Measurements from ENCODE around the gene APOL3. TPM values are rescaled to one million over a fixed set of nuclear protein-coding genes. Genes with fewer than 3 reads are reported as not detected.
"Not testable (repeated sequence)": the region's sequence is repeated elsewhere in the genome, so short reads cannot be mapped to it uniquely, and the experiment has no call there.

The APOL3 gene
- total RNA-seq, 1 donor from 2014 or later, result 52.0 TPM

DNA sequence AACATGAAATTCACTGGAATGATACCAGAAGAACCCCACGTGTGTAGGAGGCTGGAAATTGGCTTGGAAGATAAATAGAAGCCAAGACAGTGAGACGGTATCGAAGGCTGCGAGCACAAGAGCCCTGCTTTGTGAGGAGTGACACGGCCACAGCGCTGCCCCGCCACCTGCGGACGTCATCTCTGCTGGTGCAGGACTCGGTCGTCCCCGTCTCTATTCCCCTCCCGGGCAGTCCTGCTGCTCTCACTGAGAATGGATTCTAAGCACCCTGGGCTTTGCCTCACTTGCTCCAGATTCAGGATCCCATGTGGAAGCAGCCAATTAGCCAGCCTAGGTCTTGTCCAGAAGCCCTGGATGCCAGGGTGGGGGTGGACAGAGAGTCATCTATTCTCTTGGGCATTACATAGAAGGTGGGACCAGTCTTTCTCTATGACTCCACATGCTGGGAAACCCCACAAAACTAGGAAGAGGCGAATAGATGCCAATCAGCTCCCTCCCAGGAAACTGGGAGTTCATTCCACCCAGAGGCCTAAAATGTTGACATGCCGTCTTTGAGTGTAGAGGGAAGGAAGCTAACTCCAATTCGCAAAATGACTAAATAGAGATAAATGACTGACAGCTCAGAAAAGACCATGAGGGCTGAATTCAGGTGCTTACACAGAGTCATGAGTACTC lies 25.1 kb downstream of the APOL3 start:
- no peak for DNase-seq (ENCODE audit: low read depth, low spot score)

DNA sequence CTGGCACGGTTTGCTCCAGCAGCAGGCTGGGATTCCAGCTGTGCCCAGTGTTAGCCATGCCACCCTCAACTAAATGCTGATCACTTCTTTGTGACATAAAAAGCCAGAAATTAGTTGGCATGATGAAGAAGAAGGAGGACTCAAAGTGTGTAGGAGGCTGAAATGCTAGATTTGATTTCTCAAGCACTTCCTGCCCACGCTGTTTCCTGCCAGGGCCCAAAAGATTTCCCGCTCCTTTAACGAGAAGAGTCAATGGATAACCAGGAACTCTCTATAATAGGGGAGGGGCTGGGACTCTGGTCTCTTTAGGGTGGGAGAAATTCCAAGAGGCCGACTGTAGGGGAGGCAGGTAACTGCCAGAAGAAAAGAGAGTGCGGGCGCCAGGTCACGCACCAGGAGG lies 26.4 kb downstream of the APOL3 start:
- DNase-seq (ENCODE audit: low read depth, low spot score), result no peak

DNA sequence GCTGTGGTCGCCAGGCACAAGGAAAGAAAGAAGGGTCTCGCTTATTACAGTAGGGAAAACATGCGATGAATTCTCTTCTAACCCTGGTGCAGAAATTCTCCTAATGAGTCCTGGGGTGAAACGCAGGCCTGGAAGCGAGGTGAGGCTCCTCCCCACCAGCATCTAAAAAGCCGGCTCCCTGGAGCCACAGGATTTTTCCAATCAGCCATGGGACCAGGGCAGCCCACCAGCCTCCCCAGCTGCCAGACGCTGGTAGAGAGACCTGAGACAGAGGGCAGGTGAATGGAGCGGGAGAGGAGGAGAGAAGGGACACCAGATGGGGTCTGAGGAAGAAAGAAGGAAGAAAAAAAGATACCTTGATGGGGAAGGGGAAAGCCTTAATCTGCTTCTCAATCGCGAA lies 28.6 kb downstream of the APOL3 start:
- no peak for DNase-seq (ENCODE audit: low read depth, low spot score)

DNA sequence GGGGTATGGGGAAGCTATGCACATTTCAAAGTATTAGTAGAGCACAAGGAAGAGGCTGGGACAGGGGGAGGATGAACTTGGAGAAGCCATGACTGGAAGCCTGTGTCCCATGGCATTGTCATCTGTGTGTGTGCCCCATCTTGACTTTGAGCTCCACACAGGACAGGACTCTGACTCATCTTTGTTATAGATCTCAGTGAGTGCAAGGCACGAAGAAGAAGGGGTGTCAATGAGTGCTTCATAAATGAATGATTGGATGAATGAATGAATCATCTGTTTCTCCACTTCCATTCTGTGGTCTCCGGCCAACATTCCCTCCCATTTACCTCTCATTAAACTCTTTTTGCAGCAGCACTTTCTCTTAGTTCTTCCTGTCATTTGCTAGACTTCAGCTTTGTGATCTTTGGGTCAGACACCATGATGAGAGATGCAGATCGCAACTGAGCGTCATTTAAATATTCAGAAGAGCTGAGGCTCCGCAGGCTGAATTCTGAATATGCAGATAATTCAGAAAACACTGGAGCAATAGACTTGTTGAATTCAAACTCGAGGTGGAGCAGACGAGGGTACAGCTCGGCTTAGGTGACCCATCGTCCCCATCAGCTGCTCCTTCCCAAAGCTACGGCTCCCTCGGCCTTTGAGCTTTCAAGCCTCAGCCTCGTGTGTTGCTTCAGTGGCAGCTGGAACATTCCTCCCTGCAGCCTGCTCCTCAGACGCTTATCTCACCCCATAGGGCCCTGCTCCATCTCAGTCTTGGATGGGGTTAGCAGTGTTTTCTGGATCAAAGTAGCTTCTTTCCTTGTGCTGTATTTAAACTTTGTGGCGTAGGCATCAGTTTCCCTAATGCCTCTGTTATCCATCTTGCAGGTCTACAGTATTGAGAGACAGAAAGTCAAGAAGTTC lies 30.8 kb downstream of the APOL3 start:
- DNase-seq (ENCODE audit: low read depth, low spot score), result no peak

DNA sequence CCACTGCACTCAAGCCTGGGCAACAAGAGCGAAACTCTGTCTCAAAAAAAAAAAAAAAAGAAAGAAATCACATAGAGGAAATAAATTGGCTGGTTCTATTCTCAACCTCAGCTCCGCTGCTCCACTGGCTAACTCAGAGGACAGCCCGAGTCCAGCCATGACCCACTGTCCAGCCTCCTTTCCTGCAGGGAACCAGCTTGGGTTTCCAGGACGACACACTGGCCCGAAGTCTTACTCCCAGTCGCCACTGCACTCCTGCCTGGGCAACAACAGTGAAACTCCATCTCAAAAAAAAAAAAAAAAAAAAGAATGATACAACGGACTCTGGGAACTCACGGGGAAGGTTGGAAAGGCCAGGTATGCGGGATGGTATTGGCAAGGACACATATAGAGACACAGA lies 31.5 kb downstream of the APOL3 start:
- DNase-seq (ENCODE audit: low read depth, low spot score), result no peak

DNA sequence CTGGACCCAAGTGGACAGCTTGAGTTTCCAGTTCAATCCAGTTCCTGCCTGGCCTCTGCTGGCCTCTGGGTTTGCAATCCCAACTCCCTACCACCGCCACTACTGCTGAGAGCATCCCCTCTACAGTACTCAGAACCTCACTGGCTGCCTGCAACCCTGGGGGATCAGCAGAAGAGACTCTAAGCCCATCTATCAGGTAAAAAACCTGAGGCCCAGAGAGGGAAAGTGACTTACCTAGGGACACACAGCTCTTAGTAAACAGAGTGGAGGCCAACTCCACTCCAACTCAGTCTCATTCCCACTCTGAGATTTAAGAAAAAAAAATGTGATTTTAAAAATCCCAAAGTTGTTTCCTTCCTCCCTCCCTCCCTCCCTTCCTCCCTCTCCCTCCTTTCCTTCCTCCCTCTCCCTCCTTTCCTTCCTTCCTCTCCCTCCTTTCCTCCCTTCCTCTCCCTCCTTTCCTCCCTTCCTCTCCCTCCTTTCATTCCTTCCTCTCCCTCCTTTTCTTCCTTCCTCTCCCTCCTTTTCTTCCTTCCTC lies 34.5 kb downstream of the APOL3 start:
- DNase-seq (ENCODE audit: low read depth, low spot score), result no peak

DNA sequence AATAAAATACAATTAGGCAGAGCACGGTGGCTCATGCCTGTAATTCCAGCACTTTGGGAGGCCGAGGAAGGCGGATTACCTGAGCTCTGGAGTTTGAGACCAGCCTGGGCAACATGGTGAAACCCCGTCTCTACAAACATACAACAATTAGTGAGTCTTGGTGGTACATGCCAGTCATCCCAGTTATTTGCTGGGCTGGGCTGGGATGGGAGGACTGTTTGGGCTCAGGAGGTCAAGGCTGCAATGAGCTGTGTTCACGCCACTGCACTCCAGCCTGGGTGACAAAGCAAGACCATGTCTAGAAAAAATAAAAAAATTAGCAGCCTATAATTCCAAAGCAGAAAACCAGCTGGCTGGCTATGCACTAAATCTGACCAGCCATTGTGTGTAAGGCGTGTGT lies 35.1 kb downstream of the APOL3 start:
- DNase-seq (ENCODE audit: low read depth, low spot score), result no peak

DNA sequence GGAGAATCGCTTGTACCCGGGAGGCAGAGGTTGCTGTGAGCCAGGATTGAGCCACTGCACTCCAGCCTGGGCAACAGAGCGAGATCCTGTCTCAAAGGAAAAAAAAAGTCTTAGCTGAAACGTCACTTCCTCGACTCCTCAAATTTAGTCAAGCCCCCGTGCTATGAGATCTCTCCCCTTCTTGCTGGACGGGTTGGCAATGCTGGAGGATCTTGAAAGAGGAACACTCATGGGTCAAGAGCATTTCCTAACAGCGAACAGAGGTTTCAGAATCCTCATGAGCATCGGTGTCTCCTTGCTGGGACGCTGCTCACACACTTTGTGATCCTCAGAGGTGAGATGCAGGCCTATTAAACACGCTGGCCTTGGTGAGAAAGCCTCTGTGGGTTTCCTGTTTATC lies 35.9 kb downstream of the APOL3 start:
- no peak for DNase-seq (ENCODE audit: low read depth, low spot score)

DNA sequence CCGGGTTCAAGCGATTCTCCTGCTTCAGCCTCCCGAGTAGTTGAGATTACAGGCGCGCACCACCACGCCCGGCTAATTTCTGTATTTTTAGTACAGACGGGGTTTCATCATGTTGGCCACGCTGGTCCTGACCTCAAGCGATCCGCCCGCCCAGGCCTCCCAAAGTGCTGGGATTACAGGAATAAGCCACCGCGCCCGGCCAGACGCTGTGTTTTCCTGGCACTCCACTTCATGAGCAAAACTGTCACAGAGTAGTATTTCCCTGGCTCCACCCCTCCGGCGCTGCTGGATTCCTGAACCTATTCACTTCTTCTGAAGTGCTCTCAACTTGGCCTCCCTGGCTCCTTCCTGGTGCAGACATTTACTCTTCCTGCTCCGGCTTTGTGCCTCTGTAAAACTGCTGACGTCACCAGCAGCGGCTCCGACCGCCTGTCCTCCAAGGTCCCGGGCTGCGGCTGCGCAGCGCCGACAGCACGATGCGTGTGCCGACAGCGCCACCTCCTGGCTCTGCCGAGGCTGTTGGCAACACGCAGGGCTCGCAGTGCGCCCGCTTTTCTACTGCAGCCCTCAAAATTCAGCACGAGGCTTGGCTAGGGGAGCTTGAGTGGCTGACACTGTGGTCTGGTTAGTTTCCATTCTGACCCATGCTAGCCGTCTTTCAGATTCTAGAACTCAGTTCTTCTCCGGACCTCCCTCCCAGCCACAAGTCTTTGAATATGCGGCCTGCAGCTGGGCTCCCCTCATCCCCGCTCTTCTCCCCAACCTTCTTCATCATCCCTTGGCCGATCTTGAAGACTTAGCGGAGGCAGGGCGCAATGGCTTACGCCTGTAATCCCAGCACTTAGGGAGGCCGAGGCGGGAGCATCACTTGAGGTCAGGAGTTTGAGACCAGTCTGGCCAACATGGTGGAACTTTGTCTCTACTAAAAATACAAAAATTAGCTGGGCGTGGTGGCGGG lies 36.6 kb downstream of the APOL3 start:
- peak; percentile 87 for DNase-seq (ENCODE audit: low read depth, low spot score)

DNA sequence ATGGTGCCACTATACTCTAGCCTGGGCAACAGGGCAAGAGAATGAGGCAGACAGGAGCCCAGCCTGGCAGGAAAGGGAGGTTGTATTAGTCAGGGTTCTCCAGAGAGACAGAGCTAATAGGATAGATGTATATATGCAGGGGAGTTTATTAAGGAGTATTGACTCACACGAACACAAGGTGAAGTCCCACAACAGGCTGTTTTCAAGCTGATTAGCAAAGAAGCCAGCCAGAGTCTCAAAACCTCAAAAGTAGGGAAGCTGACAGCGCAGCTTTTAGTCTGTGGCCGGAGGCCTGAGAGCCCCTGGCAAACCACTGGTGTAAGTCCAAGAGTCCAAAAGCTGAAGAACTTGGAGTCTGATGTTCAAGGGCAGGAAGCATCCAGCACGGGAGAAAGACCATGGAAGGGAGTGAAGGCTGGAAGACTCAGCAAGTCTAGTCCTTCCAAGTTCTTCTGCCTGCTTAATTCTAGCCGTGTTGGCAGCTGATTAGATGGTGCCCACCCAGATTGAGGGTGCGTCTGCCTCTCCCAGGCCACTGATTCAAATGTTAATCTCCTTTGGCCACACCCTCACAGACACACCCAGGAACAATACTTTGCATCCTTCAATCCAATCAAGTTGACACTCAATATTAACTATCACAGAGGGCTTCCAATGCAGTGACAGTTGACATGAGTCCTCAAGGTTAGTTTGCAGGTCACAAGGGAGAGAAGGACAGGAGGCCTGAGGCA lies 39.8 kb downstream of the APOL3 start:
- not testable (repeated sequence) for DNase-seq (ENCODE audit: low read depth, low spot score)

DNA sequence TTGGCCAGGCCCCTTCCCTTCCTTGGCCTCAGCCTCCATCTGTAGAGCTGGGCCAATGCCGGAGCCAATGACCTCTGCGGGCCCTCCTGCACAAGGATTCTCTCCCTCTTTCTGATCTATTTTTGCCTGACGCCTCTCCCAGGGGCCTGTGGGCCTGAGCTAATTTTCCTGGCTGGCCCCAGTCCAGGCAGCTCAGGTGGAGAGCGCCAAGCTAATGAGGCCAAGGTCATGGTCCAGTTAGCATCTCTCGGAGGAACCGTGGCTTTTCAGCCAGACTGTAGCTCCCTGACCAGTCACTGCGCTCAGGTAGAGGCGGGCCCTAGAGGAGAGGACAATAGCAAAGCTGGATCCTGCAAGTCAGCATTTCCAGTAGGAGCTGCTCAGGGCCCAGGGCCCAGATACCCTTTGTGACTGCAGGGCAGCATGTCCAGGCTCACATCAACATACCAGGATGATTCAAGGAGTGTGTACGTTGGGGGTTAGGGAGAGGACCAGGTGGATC lies 43.5 kb downstream of the APOL3 start:
- DNase-seq (ENCODE audit: low read depth, low spot score), result no peak

DNA sequence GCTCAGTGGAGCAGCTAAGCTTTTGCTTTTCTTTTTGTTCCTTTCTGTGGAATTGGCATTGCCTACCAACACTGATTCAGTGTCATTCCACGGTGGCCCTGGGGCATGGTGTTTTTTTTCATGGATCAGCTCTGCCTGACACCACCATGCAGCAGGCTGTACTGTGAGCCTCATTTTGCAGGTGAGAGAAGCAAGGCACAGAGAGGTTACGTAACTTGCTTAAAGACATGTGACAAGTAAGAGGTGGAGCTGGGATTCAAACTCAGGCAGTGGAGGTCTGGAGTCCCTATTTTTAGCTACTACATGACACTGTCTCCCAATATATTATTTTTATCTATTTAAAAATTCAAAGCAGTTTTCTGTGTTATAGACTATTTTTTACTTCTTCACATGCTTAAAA lies 44.4 kb downstream of the APOL3 start:
- DNase-seq (ENCODE audit: low read depth, low spot score), result no peak

DNA sequence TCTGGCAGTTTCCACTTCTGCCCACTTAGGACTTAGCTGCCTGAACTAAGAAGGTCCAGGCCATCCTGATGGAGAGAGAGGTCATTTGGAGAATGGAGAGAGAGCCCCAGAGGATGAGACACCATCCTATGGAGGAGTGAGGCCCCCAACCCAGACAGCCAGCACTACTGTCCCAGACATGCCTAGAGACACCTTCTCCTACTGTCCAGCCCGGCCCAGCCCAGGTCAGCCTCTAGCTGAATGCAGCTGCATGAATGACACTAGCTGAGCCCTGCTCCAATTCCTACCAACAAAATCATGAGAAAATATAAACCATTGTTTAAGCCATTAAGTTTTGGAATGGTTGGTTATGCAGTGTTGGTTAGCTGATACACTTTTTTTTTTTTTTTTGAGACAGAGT lies 47.4 kb downstream of the APOL3 start:
- DNase-seq (ENCODE audit: low read depth, low spot score), result no peak

DNA sequence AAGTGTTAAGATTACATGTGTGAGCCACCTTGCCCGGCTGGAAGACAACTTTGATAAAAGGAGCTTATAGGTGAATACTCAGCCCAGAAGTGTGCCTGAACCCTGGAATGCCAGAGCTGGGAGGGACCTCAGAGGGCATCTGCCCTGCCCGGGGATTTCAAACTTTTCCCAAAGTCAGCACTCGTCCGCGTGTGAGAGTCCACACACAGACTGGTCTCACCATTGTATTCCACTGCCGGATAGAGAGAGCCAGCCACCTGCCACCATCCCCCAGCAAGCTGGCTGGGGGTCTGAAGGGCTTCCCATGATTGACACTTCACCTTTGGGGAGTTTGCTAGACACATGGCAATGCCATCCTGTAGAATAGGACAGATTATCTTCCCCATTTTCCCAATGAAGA lies 49.2 kb downstream of the APOL3 start:
- no peak for DNase-seq (ENCODE audit: low read depth, low spot score)

DNA sequence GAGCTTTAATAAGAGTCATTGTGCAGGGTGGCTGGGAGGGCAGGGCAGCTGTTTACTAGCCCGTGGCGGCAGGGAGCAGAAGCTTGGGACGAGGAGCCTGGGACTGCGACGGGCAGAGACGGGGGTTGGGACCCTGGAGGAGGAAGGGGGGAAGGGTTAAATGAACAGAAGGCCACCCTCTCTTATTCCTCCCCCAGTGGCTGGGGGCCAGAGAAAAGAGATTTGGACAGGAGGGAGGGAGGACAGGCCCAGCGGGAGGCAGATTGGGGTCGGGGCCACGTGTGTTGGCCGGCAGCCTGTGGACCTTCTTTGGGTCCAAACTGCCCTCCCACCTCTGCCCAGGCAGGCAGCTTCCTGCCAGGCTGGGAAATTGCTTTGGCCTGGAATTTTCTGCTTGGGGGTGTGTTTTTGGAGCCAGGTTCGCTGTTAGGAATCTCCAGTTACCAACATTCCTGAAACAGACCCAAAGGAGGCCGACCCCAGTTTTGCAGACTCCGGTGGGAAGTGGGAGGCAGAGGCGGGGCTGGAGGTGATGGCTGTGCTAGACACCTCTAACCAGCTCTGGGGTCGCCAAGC lies 50.2 kb downstream of the APOL3 start:
- DNase-seq (ENCODE audit: low read depth, low spot score), result no peak

DNA sequence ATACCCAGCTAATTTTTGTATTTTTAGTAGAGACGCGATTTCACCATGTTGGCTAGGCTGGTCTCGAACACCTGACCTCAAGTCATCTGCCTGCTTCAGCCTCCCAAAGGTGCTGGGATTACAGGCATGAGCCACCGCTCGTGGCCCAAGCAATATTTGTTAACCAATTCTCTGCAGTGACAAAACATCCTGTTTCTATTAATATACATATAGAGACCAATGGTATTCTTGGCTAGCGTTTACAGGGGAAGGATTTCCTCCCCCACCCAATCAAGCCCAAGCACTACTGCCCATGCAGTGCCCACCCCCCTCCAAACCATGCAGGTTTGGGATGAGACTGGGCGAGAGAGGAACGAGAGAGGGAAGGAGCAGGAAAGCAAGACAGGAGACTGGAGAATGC lies 53.1 kb downstream of the APOL3 start:
- DNase-seq (ENCODE audit: low read depth, low spot score), result no peak

DNA sequence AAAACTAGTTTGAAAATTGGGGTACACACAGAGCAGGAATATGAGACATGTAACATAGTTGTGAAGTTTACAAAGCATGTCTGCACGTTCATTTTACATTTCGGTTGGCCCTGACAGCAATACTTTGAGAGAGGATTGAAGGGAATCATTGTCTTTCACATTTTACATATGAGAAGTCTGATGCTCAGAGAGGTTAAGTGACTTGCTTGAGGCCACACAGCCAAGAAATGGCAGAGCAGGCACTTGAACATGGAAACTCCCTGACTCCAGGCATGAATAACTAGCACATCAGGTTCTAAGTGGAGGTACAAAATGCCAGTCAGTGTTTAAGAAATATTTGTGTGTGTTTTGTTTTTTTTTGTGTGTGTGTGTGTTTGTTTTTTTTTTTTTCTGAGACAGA lies 53.6 kb downstream of the APOL3 start:
- DNase-seq (ENCODE audit: low read depth, low spot score), result no peak

DNA sequence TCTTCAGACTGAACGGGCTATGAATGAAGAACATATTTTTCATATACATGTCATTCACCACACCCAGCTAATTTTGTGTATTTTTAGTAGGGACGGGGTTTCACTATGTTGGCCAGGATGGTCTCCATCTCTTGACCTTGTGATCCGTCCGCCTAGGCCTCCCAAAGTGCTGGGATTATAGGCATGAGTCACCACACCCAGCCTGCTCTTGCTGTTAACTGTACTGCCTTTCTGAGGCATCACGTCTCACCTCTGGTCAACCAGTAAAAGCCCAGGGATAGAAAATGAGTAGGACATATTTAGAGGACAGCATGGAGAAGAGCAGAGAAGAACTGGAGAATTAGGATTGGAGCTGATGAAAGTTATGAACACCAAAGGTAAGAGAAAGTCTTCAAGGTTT lies 55.6 kb downstream of the APOL3 start:
- DNase-seq (ENCODE audit: low read depth, low spot score), result no peak

DNA sequence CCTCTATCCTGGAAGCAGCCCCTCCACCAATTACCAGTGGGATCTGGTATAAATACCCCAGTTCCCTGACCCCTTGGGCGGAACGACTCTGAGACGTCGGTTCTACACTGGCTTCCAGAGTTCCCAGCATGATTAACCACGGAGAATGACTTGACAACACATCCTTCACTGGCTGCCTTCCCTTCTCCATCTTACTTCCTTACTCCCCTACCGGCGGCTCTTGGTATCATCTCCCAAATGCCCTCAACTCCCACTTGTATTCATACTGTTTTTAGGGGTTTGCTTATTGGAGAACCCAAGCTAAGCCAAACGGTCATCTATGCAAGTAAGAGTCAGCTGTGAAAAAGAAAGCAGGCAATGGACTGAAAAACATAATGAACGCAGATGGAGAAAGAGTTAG lies 56.1 kb downstream of the APOL3 start:
- no peak for DNase-seq (ENCODE audit: low read depth, low spot score)

DNA sequence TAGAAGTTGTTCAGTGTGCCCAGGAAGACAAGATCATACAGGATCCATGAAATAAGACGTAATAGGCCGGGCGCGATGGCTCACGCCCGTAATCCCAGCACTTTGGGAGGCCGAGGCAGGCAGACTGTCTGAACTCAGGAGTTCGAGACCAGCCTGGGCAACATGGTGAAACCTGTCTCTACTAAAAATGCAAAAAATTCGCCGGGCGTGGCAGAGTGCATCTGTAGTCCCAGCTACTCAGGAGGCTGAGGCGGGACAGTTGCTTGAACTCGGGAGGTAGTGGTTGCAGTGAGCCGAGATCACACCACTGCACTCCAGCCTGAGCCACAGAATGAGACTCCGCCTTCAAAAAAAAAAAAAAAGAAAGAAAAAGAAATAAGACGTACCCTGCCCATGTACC lies 56.7 kb downstream of the APOL3 start:
- DNase-seq (ENCODE audit: low read depth, low spot score), result no peak
